Endothelial cell of umbilical vein (primary cell): ENCODE measurements around the gene ZBTB40. TPM values are rescaled to one million over a fixed set of nuclear protein-coding genes. Genes with fewer than 3 reads are reported as not detected.

ENCODE experiments used
- BruUV-seq: library from RNA; stranded (reverse); fragments of 400-500 nt; replicated peaks from 2 replicates; lab custom pipeline; 2021; lab: Mats Ljungman, UMichigan
- CTCF ChIA-PET: fragments of 300-600, 350-600 bp; sonication (Branson Sonifier 250); formaldehyde crosslinking; loops from one replicate; lab custom pipeline; 2021; ENCODE audit warnings: antibody characterized with exemption, inconsistent platforms; lab: Charles Lee
- POLR2A ChIA-PET: fragments of 300-600, 350-600 bp; sonication (Branson Sonifier 250); formaldehyde crosslinking; loops from one replicate; lab custom pipeline; 2021; ENCODE audit warnings: antibody characterized with exemption, inconsistent platforms; lab: Charles Lee
- DNase-seq: peaks from one replicate; pipeline ENCODE4 v3.0.0-alpha.2; 2011; ENCODE audit warnings: low read depth, low spot score
- FAIRE-seq: peaks from 2 replicates; lab custom pipeline; 2011; peaks lifted over from hg19 to GRCh38; lab: Jason Lieb, UNC
- H2AFZ ChIP-seq: 2 replicates; pipeline ENCODE4 v1.6.0; 2012; ENCODE audit warnings: low read depth, low read length, control low read depth, inconsistent platforms
- H3K27ac ChIP-seq: 2 replicates; pipeline ENCODE4 v1.5.1; 2011; ENCODE audit warnings: low read depth, mild to moderate bottlenecking, control low read depth, low read length, moderate library complexity; ENCODE audit not compliant: insufficient read depth
- H3K27me3 ChIP-seq, 2 experiments: 2 replicates each; pipeline versions ENCODE4 v1.6.0 to v1.6.1; 2011; ENCODE audit warnings: low read length in 2 of 2, mixed read lengths in 1 of 2; ENCODE audit not compliant: control insufficient read depth in 2 of 2, insufficient read depth in 2 of 2
- H3K36me3 ChIP-seq, 2 experiments: 2 replicates in 1 of 2; 3 replicates in 1 of 2; pipeline ENCODE4 v1.5.1; 2011; ENCODE audit warnings: low read length in 2 of 2, mild to moderate bottlenecking in 1 of 2, moderate library complexity in 1 of 2; ENCODE audit not compliant: control insufficient read depth in 2 of 2, insufficient read depth in 2 of 2; ENCODE audit errors: extremely low read depth in 1 of 2
- H3K4me1 ChIP-seq: 3 replicates; pipeline ENCODE4 v1.5.1; 2011; ENCODE audit warnings: mild to moderate bottlenecking, low read length; ENCODE audit not compliant: control insufficient read depth, insufficient read depth; ENCODE audit errors: extremely low read depth
- H3K4me2 ChIP-seq: 2 replicates; pipeline ENCODE4 v1.6.1; 2011; ENCODE audit warnings: low read length, control low read depth, mixed read lengths; ENCODE audit not compliant: insufficient read depth
- H3K4me3 ChIP-seq, 3 experiments: fragments of 200-600 bp in 1 of 3; sonication (generic), shearing (Covaris generic) in 1 of 3; replicated peaks in 1 of 3; 2 replicates each; pipeline ENCODE4 v1.5.1; 2011 to 2016; ENCODE audit warnings: control low read depth in 3 of 3, low read length in 3 of 3, mild to moderate bottlenecking in 2 of 3, inconsistent platforms in 1 of 3, low read depth in 1 of 3, moderate library complexity in 1 of 3; ENCODE audit not compliant: insufficient read depth in 1 of 3
- H3K79me2 ChIP-seq: 2 replicates; pipeline ENCODE4 v1.6.0; 2012; ENCODE audit warnings: low read length, inconsistent platforms; ENCODE audit not compliant: control insufficient read depth, insufficient read depth
- H3K9ac ChIP-seq: replicated peaks from 2 replicates; pipeline ENCODE3; 2011; ENCODE audit warnings: low read length, control low read depth; ENCODE audit not compliant: insufficient read depth; ENCODE audit errors: extremely low read depth
- H3K9me1 ChIP-seq: replicated peaks from 3 replicates; pipeline ENCODE4 v1.6.0; 2011; ENCODE audit warnings: mild to moderate bottlenecking, low read length; ENCODE audit not compliant: control insufficient read depth, insufficient read depth; ENCODE audit errors: extremely low read depth
- H3K9me3 ChIP-seq: replicated peaks from 2 replicates; pipeline ENCODE4 v1.5.1; 2012; ENCODE audit warnings: low read length, inconsistent platforms; ENCODE audit not compliant: control insufficient read depth, insufficient read depth
- H4K20me1 ChIP-seq: replicated peaks from 2 replicates; pipeline ENCODE3; 2011; ENCODE audit warnings: mild to moderate bottlenecking, low read length; ENCODE audit not compliant: control insufficient read depth, insufficient read depth; ENCODE audit errors: extremely low read depth
- FOS ChIP-seq: IDR thresholded peaks from 2 replicates; pipeline ENCODE4 v1.6.1; 2011; ENCODE audit warnings: mild to moderate bottlenecking, low read length, moderate library complexity, borderline replicate concordance; ENCODE audit not compliant: insufficient read depth
- GATA2 ChIP-seq: IDR thresholded peaks from 2 replicates; pipeline ENCODE4 v1.7.0; 2011; ENCODE audit warnings: low read depth, mild to moderate bottlenecking, moderate library complexity, mixed read lengths, low read length; ENCODE audit not compliant: insufficient read length, insufficient read depth
- MYC ChIP-seq: IDR thresholded peaks from one replicate; pipeline ENCODE4 v1.6.1; 2011; ENCODE audit warnings: mild to moderate bottlenecking, low read depth, low read length
- POLR2A ChIP-seq: IDR thresholded peaks from 2 replicates; pipeline ENCODE4 v1.6.1; 2012; ENCODE audit warnings: low read depth, mild to moderate bottlenecking, control low read depth, low read length
- POLR2AphosphoS5 ChIP-seq: IDR thresholded peaks from 2 replicates; pipeline ENCODE4 v1.6.1; 2012; ENCODE audit warnings: low read depth, mild to moderate bottlenecking, control low read depth, low read length, moderate library complexity; ENCODE audit not compliant: insufficient read depth
- dilution Hi-C: fragments of 300-500 bp; cut with MboI; formaldehyde crosslinking; loops from one replicate; pipeline ENCODE4 v1.15.0; 2019; ENCODE audit warnings: low sequenced_read_pairs; ENCODE audit not compliant: extremely low pct_ligation_motif_present
- intact Hi-C: fragments of 100-400 bp; cut with micrococcal nuclease; formaldehyde crosslinking; loops from one replicate; pipeline ENCODE4 v1.10.0; 2022
- polyA plus RNA-seq, 4 experiments: library from polyadenylated mRNA; depleted of rRNA in 3 of 4; stranded (reverse) in 3 of 4; unstranded in 1 of 4; fragments of >200 nt; gene quantifications; 2 replicates each; pipeline versions ENCODE4 v1.2.1 to v1.2.3, GENCODE V29; 2011 to 2012; ENCODE audit warnings: missing spikeins in 1 of 4
- total RNA-seq: library from RNA; stranded (reverse); gene quantifications from 2 replicates; pipeline ENCODE4 v1.2.3, GENCODE V29; 2021

Gene ZBTB40
- total and polyA plus RNA-seq, 2 donors (not counting 3 experiments of a cell fraction or from before 2014, with no cell fraction given), result 12.3 to 21.3 TPM

GRCh38 chr1:22502202-22502601, 50.6 kb downstream of the ZBTB40 start:
- dilution Hi-C loops (no loop called here), intact Hi-C loops (no loop called here)
- TF ChIP-seq MYC (no peak), POLR2AphosphoS5 (no peak), FOS (no peak), GATA2 (no peak)
- Histone ChIP-seq H3K9ac (no peak overlapping the region), H3K4me1 (peaks cover 16% of the 10 kb centered on the region), H3K79me2 (peaks cover 1% of the 10 kb centered on the region), H3K4me2 (no peak overlapping the region), H3K9me3 (no peaks in the 10 kb centered on the region), H4K20me1 (peaks cover 2% of the 10 kb centered on the region), H3K27ac (no peak overlapping the region), H2AFZ (no peak overlapping the region), H3K9me1 (no peaks in the 10 kb centered on the region), H3K27me3 (no peaks in the 10 kb centered on the region), H3K4me3 (no peak overlapping the region), H3K36me3 (peaks cover 0 to 8% of the 10 kb centered on the region in 2 experiments)
- CTCF ChIA-PET, result interaction anchor here (1.2 kb wide), 1 partner anchor 12 kb away, joined by 3 read pairs; no protein-coding TSS in a partner anchor
- no peak for DNase-seq
- BruUV-seq, result no TSS peak
- POLR2A ChIA-PET, result no interaction called here
- no peak for FAIRE-seq

- Histone ChIP-seq H3K36me3 (peaks cover 0 to 8% of the 10 kb centered on the region in 2 experiments), H3K27ac (no peak overlapping the region), H2AFZ (no peak overlapping the region), H3K9me3 (no peaks in the 10 kb centered on the region), H3K9ac (no peak overlapping the region), H4K20me1 (peaks cover 2% of the 10 kb centered on the region), H3K79me2 (peaks cover 1% of the 10 kb centered on the region), H3K4me3 (no peak overlapping the region), H3K27me3 (no peaks in the 10 kb centered on the region), H3K4me1 (peaks cover 16% of the 10 kb centered on the region), H3K4me2 (no peak overlapping the region), H3K9me1 (no peaks in the 10 kb centered on the region)
- TF ChIP-seq FOS (no peak), MYC (no peak), POLR2A (no peak)
- POLR2A ChIA-PET, result interaction anchor here (0.5 kb wide), 1 partner anchor 22 kb away, joined by 9 read pairs; no protein-coding TSS in a partner anchor
- BruUV-seq, result no TSS peak
- CTCF ChIA-PET, result interaction anchor here (0.6 to 1.5 kb wide), 4 partner anchors 10 to 428 kb away, joined by 3 read pairs; no protein-coding TSS in a partner anchor
- FAIRE-seq (no peak), DNase-seq (no peak)
- dilution Hi-C loops (no loop called here), intact Hi-C loops (no loop called here)
Observed at GRCh38 chr1:22503721-22504410, 52.2 kb downstream of the ZBTB40 start.
